Smooth muscle cell (in vitro differentiated cells): ENCODE measurements around the gene SGK1. TPM values are rescaled to one million over a fixed set of nuclear protein-coding genes. Genes with fewer than 3 reads are reported as not detected.

Experiments used
- DNase-seq: peaks from one replicate; lab custom pipeline; 2025; ENCODE audit not compliant: unreplicated experiment; lab: John Stamatoyannopoulos, UW
- H2AFZ ChIP-seq: fragments of 200-600 bp; sonication (generic); 2 replicates; pipeline ENCODE4 v1.6.0; 2016; ENCODE audit warnings: antibody characterized with exemption, low read depth, mild to moderate bottlenecking
- H3F3A ChIP-seq: fragments of 200-600 bp; sonication (generic); 2 replicates; pipeline ENCODE4 v1.6.0; 2017; ENCODE audit warnings: antibody characterized with exemption, low read depth
- H3K27ac ChIP-seq: fragments of 200-600 bp; sonication (generic); 2 replicates; pipeline ENCODE4 v1.5.1; 2016; ENCODE audit warnings: low read depth, mild to moderate bottlenecking
- H3K27me3 ChIP-seq: fragments of 200-600 bp; sonication (generic); 2 replicates; pipeline ENCODE4 v1.6.1; 2016; ENCODE audit warnings: low read depth, mild to moderate bottlenecking
- H3K36me3 ChIP-seq: fragments of 200-600 bp; sonication (generic); 2 replicates; pipeline ENCODE4 v1.5.1; 2016; ENCODE audit warnings: low read depth
- H3K4me1 ChIP-seq: fragments of 200-600 bp; sonication (generic); 2 replicates; pipeline ENCODE4 v1.5.1; 2016; ENCODE audit warnings: low read depth
- H3K4me2 ChIP-seq: fragments of 200-600 bp; sonication (generic); 2 replicates; pipeline ENCODE4 v1.6.0; 2016; ENCODE audit warnings: mild to moderate bottlenecking
- H3K4me3 ChIP-seq: fragments of 200-600 bp; sonication (generic); 2 replicates; pipeline ENCODE4 v1.5.1; 2016; ENCODE audit warnings: mild to moderate bottlenecking
- H3K79me2 ChIP-seq: fragments of 200-600 bp; sonication (generic); 2 replicates; pipeline ENCODE4 v1.6.0; 2016; ENCODE audit warnings: low read depth, mild to moderate bottlenecking
- H3K9ac ChIP-seq: fragments of 200-600 bp; sonication (generic); 2 replicates; pipeline ENCODE4 v1.6.0; 2016; ENCODE audit warnings: low read depth
- H3K9me3 ChIP-seq: fragments of 200-600 bp; sonication (generic); replicated peaks from 2 replicates; pipeline ENCODE4 v1.5.1; 2016; ENCODE audit warnings: low read depth
- H4K20me1 ChIP-seq: fragments of 200-600 bp; sonication (generic); 2 replicates; pipeline ENCODE4 v1.6.0; 2016; ENCODE audit warnings: low read depth
- WGBS: methylation state at CpG from one replicate; pipeline ENCODE4 v1.1.7; 2016; ENCODE audit warnings: low lambda C conversion rate; 5-methylcytosine and 5-hydroxymethylcytosine counted together
- polyA plus RNA-seq: library from polyadenylated mRNA; unstranded; fragments of >200 nt; fragmentation: Nextera tagmentation; extraction: Ambion mirVana; gene quantifications from 2 replicates; pipeline ENCODE4 v1.2.1, GENCODE V29; 2016
- small RNA-seq: library from RNA; depleted of rRNA; stranded (forward); fragments of <200 nt; gene quantifications from one replicate; pipeline ENCODE3, GENCODE V24; 2014
- total RNA-seq: library from RNA; depleted of rRNA; stranded (reverse); fragments of >200 nt; gene quantifications from 2 replicates; pipeline ENCODE4 v1.2.3, GENCODE V29; 2014
- TF ChIP-seq, protein P1 (sequence below): fragments of 200-600 bp; sonication (generic); IDR thresholded peaks from 2 replicates; pipeline ENCODE4 v1.5.1; 2017; ENCODE audit warnings: borderline replicate concordance, mild to moderate bottlenecking, antibody characterized with exemption; ENCODE audit not compliant: insufficient read depth, poor library complexity, severe bottlenecking

The SGK1 gene
- total and polyA plus RNA-seq, 2 experiments from 2014 or later = 18.9 to 109 TPM

DNA sequence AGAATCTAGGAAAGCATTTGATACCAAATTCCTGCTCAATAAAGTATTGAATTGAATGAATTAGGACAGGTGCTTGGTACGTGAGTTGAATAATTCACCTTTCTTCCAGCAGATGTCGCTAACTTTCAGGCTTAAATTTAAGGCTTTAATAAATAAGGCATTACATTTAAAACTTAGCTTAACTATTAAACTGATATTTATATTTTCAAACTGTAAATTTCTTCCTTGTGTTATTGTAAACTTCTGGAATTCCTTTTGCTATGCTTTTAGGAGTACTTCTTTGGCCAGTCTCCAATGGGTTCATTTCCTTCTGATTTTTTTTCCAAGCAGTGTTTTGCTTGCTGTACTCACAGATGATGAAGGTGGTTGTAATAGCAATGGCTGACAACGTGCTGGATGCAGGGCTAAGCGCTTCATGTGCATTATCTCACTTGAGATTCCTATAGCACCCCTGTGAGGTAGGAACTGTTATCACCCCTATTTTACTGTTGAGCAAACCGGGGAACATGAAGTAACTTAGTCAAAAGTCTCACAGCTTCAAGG, 194.2 kb downstream of the SGK1 start:
- Histone ChIP-seq H3K79me2 (no peaks in the 10 kb centered on the region), H3K4me1 (no peaks in the 10 kb centered on the region), H2AFZ (no peak overlapping the region), H3F3A (no peaks in the 10 kb centered on the region), H3K4me2 (no peak overlapping the region), H3K27ac (no peak overlapping the region), H3K27me3 (peaks cover 4% of the 10 kb centered on the region), H3K4me3 (no peak overlapping the region), H4K20me1 (no peaks in the 10 kb centered on the region), H3K9ac (no peak overlapping the region), H3K9me3 (no peaks in the 10 kb centered on the region), H3K36me3 (no peaks in the 10 kb centered on the region)
- TF ChIP-seq, protein P1, sequence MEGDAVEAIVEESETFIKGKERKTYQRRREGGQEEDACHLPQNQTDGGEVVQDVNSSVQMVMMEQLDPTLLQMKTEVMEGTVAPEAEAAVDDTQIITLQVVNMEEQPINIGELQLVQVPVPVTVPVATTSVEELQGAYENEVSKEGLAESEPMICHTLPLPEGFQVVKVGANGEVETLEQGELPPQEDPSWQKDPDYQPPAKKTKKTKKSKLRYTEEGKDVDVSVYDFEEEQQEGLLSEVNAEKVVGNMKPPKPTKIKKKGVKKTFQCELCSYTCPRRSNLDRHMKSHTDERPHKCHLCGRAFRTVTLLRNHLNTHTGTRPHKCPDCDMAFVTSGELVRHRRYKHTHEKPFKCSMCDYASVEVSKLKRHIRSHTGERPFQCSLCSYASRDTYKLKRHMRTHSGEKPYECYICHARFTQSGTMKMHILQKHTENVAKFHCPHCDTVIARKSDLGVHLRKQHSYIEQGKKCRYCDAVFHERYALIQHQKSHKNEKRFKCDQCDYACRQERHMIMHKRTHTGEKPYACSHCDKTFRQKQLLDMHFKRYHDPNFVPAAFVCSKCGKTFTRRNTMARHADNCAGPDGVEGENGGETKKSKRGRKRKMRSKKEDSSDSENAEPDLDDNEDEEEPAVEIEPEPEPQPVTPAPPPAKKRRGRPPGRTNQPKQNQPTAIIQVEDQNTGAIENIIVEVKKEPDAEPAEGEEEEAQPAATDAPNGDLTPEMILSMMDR = peak; percentile 67
- DNase-seq = no peak
- 11% methylated on average over 5 of the region's 5 CpGs for WGBS

DNA sequence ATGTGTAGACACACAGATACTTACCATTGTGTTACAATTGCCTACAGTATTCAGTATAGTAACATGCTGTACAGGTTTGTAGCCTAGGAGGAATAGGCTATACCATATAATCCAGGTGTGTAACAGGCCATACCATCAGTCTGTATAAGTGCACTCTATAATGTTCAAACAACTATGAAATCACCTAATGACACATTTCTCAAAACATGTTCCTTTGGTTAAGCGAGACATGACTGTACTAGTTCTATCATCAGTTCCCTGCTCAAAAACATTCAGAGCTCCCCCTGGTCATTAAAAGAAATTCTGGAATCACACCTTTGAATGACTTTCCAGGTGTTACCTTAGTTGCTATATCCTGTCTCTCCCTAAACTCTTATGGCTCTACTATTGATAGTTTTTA, 195.1 kb downstream of the SGK1 start:
- DNase-seq = no peak
- Histone ChIP-seq H3K27me3 (peaks cover 4% of the 10 kb centered on the region), H3F3A (no peaks in the 10 kb centered on the region), H3K4me3 (no peak overlapping the region), H2AFZ (no peak overlapping the region), H4K20me1 (no peaks in the 10 kb centered on the region), H3K4me1 (no peaks in the 10 kb centered on the region), H3K36me3 (no peaks in the 10 kb centered on the region), H3K27ac (no peak overlapping the region), H3K9ac (no peak overlapping the region), H3K79me2 (no peaks in the 10 kb centered on the region), H3K4me2 (no peak overlapping the region), H3K9me3 (no peaks in the 10 kb centered on the region)
- WGBS = 96% methylated on average over 1 of the region's 1 CpG
- TF ChIP-seq, protein P1 = no peak

DNA sequence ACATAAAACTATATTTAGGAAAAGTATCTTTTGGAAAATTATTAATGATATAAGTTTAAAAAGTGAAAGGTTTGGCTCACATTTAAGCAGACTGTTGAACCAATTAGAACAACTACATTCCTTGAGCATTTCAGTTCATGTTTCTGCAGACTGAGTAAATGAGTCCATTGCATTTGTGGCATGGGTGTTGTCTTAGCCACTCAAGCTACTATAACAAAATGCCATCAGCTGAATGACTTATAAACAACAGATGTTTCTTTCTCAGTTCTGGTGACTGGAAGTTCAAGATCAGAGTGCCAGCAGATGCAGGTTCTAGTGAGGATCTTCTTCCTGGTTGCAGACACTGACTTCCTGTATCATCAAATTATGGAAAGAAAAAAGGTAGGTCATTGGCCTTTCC, 198.4 kb downstream of the SGK1 start:
- Histone ChIP-seq H3K79me2 (no peaks in the 10 kb centered on the region), H3K4me3 (no peak overlapping the region), H3K27me3 (peaks cover 4% of the 10 kb centered on the region), H3K4me1 (peaks cover 4% of the 10 kb centered on the region), H3K9ac (no peak overlapping the region), H2AFZ (no peak overlapping the region), H3K27ac (no peak overlapping the region), H3F3A (peaks cover 4% of the 10 kb centered on the region), H3K36me3 (no peaks in the 10 kb centered on the region), H4K20me1 (no peaks in the 10 kb centered on the region), H3K4me2 (no peak overlapping the region), H3K9me3 (no peaks in the 10 kb centered on the region)
- no peak for DNase-seq
- TF ChIP-seq, protein P1 = no peak

Small RNA genes lying within 50 kb of the gene (small RNA-seq; reads per million reads assigned to genes)
- gene RF00019 (not detected), gene RN7SL408P (not detected), gene RNA5SP218 (7.9 reads per million, percentile 73 among the genes with 10 or more reads in this experiment), gene RPS29P32 (not detected)
